Endometrial microvascular endothelial cells (primary cell): ENCODE results near the gene DLEC1. TPM values are rescaled to one million over a fixed set of nuclear protein-coding genes. Genes with fewer than 3 reads are reported as not detected.

ENCODE experiments used
- in situ Hi-C: cut with HindIII; loops from 2 replicates; pipeline ENCODE4 v1.10.0; 2017; ENCODE audit warnings: low sequenced_read_pairs, low pct_unique_long_range_greater_than_20kb; ENCODE audit errors: inconsistent ontology term
- total RNA-seq: library from RNA; depleted of rRNA; stranded (reverse); fragments of >200 nt; gene quantifications from one replicate; pipeline ENCODE4 v1.2.3, GENCODE V29; 2015; ENCODE audit errors: inconsistent ontology term

Gene DLEC1
- total RNA-seq, 1 donor from 2014 or later, result not detected

DNA sequence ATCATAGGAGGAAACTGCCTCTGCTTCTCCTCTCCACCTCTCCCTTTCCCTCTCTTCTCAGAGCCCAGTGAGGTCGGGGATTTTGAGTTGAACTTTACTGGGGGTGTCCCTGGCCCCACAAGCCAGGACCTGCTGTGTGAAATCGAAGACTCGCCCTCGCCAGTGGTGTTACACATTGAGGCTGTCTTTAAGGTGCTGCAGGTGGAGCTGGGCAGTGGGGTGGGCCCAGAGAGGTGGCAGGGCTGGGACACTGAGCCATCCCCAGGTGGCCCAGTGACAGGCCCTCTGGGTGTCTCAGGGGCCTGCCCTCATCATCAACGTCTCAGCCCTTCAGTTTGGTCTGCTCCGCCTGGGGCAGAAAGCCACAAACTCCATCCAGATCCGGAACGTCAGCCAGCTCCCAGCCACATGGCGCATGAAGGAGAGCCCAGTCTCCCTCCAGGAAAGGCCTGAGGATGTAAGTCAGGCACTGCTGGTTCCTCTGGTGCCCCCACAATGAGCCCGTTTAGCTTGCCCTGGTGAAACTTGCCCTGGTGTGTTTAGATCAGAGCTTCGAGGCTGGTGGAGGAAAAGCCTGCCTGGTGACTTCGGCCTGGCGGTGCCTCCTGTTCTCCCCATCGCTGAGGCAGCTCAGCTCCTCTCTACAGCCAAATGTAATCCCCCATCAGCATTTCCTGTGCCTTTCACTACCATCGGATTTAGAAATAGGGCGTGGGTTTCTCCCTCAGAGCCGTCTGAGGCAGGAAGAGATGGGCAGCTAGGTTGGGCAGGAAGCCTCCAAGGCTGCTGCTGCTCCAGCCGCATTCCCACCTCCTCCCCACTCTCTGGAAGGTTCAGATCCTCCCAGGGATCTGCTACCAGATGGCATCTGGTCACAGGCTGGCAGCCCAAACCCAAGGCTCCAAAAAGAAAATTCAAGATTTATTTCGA lies 58.7 kb downstream of the DLEC1 start:
- in situ Hi-C loops, result no loop called here

DNA sequence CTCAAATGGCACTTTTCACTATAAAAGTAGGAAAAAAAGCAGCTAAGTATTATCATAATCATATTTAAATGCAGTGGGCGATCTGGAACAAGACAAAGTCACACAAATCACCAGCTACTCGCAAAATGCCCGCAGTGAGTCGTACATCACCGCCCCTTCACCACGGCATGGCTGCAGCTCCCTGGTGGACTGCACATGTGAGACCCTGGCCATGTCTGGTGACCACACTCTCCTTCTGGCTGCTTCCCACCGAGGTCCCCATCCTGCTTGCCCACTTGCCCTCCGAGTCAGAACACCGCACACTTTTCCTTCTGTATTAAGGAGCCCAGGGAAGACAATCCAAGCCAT lies 59.3 kb downstream of the DLEC1 start:
- in situ Hi-C loops, result no loop called here

DNA sequence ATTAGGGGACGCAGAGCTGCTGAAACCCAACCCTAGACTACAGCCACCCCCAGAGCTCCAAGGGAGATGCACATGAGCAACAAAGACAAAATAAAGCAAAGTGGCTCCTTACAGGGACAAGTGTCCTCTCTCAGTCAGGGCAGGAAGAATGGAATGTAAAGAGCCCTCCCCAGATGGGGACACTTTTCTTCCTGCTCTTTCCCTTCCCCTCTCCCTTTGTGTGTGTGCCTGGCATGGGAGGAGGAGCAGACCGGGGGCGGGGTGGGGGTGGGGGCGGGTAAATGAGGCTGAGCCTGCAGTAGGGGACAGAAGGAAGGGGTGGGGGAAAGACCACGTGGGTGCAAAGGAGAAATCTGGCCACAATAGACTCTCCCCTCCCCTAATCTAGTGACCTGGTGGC lies 60.5 kb downstream of the DLEC1 start:
- in situ Hi-C loops, result no loop called here

DNA sequence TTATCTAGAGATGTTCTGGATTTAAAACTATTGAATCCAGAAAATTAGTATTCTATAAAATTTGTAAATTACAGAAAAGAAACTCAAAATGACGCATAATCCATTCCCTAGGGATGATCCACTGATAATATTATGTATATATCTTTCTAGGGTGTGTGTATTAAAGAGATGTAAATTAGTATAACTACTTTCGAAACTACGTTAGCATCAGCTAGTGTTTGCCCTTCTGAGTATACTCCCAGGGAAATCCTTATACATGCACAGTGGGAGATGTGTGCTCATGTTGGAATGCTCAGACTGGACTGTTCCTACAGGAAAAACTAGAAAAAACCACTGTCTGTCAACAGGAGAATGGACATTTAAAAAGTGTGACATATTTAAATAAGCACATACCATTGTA lies 61.5 kb downstream of the DLEC1 start:
- in situ Hi-C loops, result no loop called here

DNA sequence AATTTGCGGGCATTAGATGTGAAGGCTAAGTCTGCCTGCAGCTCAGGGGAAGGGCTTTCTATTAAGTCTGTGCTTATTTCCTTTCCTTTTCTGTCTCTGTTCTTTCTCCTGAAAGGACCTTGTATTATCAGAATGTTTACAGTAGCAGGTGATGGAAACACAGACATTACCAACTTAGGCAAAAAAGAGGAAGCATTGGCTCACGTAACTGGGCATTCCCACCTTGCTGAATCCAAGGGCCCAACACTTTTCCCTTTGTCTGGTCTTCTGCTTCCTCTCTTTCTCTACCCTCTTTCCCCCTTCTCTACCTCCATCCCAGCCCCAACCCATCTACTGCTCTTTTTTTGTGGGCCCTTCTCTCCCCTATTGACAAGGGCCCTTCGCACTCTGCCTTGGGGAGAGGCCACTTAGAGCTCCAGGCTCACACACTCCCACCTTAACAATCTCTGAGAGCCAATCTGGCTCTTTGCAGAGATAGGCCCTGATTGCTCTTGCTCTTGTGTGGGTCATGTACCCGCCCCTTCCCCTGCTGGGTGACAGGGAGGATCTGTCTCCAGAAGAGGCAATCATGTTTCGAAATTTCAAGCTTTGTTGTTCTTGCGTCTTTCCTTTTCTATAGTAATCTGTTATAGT lies 62.9 kb downstream of the DLEC1 start:
- in situ Hi-C loops, result no loop called here

DNA sequence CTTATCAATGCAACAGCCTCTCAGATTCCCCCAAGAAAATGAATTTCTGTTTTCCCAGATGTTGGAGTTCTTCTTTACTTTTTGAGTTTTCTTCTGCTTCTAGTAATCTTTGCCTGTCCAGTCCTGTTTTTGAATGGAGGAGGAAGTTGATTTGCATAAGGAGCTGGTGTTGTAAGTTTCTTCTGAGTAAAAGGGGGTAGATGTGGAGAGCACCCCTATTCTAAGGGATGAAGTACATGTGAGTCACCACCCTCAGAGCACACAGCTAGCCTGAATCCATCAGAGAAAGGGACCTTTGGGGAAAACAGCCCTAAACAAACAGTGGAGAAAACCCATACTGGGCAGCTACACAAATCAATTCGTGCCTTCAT lies 63.4 kb downstream of the DLEC1 start:
- in situ Hi-C loops, result no loop called here

DNA sequence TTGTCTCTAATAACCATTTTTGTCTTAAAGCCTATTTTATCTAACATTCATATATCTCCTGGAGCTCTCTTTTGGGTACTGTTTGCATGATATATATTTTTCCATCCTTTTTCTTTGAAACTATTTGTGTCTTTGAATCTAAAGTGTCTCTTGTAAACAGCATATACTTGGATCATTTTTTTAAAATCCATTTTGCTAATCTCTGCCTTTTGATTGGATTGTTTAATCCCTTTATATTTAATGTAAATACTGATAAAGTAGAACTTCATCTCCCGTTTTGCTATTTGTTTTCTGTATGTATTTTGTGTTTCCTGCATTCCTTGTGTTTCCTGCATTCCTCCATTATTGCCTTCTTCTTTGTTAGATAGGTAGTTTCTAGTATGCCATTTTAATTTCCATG lies 66.5 kb downstream of the DLEC1 start:
- in situ Hi-C loops, result no loop called here

DNA sequence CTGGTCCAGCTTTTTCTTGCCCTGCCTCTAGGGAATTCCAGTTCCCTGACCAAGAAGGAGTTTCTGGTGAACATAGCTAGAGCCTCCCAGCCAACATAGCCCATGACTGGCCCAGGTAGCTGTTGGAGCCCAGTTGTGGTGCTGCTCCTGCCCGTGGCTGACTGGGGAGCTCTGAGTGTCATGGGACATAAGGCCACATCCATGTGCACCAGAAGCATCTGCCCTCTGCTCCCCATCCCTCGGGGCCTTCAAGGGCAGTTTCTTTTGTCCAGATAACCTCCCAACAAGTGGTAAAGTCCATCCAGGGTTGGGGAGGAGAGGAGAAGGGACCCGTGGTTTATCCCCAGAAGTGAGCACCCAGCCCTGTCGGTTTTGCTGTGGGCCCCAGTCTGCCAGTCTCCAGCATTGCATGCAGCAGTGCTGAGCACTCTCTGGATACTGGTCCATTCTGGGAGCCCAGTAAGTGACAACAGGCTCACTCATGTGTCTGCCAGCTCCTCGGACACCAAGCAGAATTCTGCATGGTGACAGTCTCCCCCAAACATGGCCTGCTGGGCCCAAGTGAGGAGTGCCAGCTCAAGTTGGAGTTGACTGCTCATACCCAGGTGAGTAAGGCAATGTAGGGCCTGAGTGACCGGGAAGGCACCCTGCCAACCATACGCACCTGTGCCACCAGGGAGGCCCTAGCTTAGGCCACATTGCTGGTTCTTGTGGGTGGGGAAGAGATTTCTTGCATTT lies 69.1 kb downstream of the DLEC1 start:
- in situ Hi-C loops, result no loop called here

DNA sequence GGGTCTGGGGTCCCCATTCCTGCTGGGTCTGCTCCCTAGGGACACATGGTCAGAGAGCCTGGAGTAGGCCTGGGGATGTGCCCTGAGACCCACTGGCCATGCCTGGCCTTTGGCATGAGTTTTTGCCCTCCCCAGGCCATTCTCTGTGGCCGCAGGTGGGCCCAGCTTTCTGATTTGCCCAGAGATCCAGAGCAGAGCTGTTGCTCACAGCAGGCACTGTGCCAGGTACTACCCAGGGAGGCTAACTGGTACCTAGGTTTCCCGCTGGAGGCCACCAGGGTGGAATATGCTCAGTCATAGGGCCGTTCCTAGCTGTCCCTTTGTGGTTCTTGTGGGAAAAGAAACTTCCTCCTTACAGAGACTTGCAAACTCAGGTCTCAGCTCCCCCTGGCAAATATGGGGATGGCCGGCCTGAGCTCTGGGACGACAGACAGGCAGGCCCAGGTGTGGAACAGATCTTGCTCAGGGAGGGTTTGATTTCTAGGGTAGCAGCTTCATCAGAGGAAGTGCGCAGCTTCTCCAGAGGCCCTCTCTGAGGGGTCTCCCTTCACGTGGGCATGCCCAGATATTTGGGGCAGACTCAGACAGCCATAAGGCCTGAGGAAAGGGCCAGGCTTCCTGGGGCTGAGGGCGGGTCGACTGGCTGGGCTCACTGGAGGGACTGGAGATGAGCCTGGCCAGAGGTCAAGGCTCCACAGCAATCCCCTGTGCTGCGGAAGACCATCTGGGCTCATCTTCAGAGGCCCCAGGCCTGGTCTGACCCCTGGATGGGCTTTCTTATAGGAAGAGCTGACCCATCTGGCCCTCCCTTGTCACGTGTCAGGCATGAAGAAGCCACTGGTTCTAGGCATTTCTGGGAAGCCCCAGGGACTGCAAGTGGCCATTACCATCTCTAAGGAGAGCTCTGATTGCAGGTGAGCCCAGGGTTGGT lies 69.9 kb downstream of the DLEC1 start:
- in situ Hi-C loops, result no loop called here

DNA sequence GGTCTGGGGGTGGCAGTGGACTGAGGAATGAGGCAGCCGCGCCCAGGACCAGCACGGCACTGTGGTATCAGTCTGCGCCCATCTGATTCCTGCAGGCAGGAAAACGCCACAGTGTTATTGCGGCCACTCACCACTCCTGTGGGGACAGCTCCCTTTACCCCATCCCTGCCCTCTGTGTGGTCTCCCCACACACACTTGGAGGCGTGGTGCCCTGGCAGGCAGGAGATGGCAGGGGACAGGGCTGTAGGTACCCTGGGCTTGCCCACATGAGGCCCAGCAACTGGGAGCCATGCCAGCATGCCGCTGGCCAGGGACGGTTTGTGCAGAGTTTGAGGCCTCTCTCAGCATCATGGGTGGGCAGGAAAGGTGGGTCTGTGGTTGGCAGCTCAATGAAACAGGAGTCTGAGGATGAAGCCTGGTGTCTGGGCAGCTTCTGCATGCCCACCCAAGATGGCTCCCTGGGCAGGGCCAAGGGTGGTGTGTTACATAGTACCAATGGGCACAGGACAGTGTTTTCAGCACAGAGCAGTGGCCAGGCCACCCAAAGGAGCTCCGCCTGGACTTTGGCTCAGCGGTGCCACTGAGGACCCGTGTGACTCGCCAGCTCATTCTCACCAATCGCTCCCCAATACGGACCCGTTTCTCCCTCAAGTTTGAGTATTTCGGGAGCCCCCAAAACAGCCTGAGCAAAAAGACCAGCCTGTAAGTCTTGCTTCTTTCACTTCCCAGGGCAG lies 70.7 kb downstream of the DLEC1 start:
- in situ Hi-C loops, result no loop called here

DNA sequence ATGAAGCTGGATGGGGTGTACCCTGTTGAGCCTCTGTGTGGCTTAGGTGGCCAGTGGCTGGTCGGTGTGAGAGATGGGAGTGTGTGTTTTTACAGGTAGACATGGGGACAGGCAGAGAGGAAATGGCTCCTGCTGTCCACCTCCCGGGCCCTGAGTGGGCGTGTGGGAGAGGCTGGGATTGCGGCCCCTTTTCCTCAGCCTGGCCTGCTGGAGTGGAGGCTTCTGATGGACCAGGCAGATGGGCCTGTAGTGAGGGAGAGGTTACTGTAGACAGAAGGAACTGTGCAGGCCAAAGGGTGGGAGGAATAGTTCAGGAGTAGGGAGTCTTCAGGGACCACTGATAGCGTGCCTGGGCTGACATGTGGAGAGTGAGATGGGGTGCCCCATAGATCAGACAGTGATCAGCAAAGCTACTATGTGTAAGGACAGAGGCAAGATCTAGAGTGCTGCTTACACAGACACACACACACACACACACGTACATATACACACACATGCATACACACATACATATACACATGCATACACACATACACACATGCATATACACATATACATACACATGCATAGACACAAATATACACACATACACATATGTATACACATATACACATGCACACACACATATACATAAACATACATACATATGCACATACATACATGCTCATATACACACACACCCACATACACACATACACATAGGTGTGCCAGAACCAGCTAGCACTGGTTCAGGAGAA lies 71.5 kb downstream of the DLEC1 start:
- in situ Hi-C loops, result no loop called here

DNA sequence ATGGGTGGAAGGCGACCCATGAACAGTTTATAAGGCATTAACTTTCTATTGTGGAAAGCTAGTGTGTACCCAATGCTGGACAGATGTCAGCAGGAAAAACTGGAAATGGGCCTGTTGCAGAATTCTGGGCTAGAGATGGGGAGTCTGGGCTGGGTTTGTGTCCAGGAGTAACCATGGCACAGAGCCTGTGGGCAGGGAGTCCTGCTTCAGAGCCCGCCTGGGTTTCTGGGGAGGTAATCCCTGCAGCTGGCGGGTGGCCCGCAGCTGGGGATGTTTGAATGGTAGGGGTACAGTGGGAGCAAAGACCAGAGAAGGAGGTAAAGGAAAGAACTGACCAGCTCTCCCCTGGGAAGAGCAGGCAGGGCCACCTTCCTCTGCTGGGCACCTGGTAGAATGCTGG lies 72.2 kb downstream of the DLEC1 start:
- in situ Hi-C loops, result no loop called here

DNA sequence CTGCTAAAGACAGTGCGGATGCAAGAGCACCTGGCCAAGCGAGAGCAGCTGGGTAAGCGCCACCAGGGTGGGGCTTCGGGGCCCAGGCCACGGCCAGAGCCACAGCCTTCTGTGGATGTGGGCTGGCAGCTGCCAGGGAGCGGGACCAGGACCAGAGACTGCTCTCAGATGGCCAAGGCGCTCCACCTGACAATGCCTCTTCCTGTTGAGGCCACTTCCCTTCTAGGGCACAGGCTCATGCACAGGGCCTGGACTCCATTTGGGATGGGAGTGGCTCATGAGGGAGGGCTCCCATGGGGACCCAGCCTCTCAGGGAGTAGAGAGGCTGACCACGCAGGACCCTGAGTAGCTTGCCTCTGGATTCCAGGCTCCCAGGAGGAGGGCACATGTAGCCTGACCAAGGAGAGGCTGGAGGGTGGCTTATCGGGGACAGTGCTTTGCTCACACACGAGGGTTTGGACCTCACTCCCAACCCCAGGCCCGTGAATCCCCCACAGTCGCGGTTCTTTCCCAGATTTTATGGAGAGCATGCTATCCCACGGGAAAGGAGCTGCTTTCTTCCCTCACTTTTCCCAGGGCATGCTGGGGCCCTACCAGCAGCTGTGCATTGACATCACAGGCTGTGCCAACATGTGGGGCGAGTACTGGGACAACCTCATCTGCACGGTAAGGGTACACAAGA lies 72.8 kb downstream of the DLEC1 start:
- in situ Hi-C loops, result no loop called here

DNA sequence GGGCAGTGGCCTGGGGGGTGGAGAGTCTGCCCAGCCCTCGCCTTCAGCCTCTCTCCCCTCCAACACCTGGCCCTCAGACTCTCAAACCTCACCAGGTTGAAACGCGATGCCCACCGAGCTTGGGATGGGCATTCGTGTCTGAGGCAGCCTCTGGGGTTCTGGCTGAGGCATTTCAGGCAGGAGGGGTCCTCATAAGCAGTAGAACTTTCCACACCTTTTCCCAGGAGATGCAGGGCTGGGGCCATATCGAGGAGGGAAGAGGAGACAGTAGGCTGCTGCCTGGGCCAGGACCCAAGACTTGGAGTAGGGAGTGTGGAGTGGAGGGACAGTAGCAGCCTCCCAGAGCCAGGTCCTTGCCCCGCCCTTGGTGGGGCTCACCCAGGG lies 73.4 kb downstream of the DLEC1 start:
- in situ Hi-C loops, result no loop called here

DNA sequence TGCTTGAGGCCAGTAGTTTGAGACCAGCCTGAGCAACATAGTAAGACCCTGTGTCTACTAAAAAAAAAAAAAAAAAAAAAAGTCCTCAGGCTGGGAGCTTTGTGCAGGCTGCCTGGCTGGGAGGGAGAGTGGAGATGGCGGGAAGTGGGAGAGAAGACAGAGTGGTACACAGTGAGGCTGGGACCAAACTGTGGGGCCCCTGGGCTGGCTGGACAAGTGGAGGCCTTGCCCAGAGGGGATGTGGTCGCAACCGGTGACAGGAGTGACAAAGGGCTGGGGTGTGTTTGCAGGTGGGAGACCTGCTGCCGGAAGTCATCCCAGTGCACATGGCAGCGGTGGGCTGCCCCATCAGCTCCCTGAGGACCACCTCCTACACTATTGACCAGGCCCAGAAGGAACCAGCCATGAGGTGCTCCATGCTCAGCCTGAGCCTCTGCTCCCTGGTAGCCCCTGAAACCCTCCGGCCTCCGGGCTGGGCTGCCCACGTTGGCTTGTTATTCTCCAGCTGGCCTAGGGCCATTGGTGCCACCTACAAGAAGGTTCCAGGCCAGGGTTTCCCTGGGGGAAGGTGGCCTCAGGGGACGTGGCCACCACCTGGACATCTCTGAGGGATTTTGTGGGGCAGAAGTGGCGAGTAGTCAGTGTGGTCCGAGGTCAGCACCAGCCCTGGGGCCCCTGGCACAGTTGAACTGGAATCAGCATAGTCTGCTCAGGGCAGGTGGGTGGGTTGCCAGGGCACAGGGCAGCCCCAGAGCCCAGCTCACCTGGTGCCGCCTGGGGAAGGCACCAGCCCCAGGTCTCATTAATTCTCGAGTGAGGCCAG lies 75.3 kb downstream of the DLEC1 start:
- in situ Hi-C loops, result no loop called here

DNA sequence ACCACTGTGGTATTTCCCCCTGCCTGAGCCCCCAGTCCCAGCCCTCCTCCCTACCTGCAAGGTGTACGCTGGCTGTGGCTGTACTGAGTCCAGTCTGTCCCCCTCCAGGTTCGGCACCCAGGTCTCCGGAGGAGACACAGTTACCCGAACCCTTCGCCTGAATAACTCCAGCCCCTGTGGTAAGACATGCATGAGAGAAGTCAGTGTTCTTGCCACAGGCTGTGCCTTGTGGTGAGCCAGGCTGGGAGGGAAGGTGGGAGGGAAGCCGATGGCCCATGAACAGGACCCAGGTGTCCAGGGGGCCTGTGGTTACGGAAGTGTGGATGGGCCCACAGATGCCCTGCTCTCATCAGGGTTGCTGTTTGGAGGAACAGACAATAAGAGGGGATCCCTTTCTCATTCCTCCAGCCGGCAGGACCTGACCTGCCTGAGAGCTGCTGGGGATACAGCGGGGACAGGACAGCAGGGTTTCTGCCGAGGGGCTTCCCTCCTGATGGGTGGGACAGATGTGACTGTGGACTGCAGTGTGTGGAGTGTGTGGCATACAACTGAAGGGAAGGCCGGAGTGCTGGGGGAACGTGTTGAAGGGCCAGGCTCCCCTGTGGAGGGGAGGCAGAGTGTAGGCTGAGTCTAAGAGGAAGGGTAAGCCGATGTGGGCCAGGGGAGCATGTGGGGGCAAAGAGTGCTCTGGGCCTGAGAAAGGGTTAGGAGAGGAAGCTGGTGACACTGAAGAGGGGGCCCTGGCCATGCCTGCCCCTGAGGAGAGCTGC lies 76.1 kb downstream of the DLEC1 start:
- in situ Hi-C loops, result no loop called here
